Inflammatory macrophage (primary cell): ENCODE results near the gene CNTF.
"Not testable (repeated sequence)": the region's sequence is repeated elsewhere in the genome, so short reads cannot be mapped to it uniquely, and the experiment has no call there.

Experiments used
- DNase-seq, 2 donors: peaks; one replicate each; pipeline ENCODE4 v3.0.0-alpha.2; 2020 to 2022
- total RNA-seq, 18 experiments: gene quantifications; one replicate each; lab custom pipeline; 2026; ENCODE audit warnings: mixed read lengths in 6 of 18, inconsistent platforms in 2 of 18; lab: John Stamatoyannopoulos, UW

Gene CNTF, protein sequence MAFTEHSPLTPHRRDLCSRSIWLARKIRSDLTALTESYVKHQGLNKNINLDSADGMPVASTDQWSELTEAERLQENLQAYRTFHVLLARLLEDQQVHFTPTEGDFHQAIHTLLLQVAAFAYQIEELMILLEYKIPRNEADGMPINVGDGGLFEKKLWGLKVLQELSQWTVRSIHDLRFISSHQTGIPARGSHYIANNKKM
- total RNA-seq: 0.26 to 2.3 (median 0.61) reads per million in 18 experiments

GRCh38 chr11:58622344-58622743 lies at the start of gene CNTF:
CNTF (plus strand) TSS chr11:58622665; CDS start chr11:58622753, 88 bp downstream.
- DNase-seq: no peak

DNA sequence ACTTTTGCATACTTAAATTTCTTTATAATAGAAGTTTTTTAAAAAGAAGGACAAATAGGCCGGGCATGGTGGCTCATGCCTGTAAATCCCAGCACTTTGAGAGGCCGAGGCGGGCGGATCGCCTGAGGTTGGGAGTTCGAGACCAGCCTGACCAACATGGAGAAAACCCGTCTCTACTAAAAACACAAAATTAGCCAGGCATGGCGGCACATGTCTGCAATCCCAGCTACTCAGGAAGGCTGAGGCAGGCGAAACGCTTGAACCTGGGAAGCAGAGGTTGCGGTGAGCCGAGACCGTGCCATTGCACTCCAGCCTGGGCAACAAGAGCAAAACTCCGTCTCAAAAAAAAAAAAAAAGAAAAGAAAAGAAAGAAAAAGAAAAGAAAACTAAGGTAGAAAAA lies 49.6 kb upstream of the CNTF start:
- DNase-seq: not testable (repeated sequence)

GRCh38 chr11:58573451-58574104 lies 48.9 kb upstream of the CNTF start:
- DNase-seq: peak; percentile 85 to 96

- no peak for DNase-seq
These were observed 47.6 kb upstream of the CNTF start for GRCh38 chr11:58574881-58575280.

DNA sequence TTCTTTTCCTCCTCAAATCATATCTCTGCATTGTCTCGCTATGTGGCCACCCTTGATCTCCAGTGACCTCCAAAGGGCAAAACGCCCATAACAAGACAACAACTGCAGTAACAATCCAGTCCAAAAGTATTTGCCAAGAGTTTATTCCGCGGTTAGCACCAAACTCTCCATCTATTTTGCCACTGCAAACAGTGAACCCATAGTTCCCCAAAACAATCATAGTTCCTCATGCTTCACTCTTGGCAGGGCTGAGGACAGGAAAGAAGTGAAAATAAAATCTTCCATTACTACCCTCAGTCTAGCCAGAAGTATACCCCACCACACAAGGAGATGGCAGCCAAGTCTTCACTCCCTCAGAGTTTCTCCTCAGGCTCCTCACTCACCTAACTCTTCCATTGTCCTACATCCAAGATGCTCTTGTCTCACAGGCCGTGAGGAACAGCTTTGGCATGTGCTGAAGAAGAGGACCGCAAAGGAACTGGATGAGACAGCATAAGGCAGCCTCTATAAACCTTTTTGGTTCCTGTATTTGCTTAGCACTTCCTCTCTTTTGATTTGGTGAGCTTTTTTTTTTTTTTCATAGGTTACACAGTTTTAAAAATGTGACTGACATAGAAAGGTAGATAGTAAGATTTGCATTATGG lies 47.0 kb upstream of the CNTF start, which contains the start of gene LPXN:
Gene LPXN, minus strand, starts transcription at position 480 of the 644 bp plus-strand sequence. Its CDS starts 84 bp downstream, at position 396.
- DNase-seq: peak; percentile 87 to 91

- peak; percentile 7 to 21 for DNase-seq
These were observed 45.5 kb upstream of the CNTF start for GRCh38 chr11:58576887-58577471.

- DNase-seq: peak; percentile 61 to 78
These were observed 44.8 kb upstream of the CNTF start for GRCh38 chr11:58577555-58578135.

DNA sequence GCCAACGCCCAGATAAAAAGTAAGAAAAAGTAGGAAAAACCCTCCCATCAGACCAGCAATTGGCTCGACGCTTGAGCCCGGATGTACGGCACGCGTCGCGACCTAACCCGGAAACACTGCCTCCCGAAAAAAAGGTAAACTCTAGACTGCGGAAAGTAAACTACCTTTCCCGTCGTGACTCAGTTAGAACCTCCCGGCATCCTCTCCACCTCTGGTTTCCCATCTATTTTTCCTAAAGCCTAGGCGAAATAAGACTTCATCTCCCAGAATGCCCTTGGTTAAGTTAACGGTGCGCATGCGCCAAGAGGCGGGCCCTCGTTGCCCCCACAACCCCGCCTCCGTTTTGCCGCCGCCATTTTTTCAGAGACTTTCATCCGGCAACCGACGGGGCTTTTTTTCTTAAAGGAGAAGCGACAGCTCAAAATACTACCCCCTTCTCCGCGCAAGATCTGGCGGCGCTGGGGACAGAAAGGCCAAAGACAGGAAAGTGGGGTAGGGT lies 44.3 kb upstream of the CNTF start:
- DNase-seq: peak; percentile 98

GRCh38 chr11:58578635-58579191 lies 43.8 kb upstream of the CNTF start, which contains the start of gene ZFP91:
ZFP91 (plus strand) TSS chr11:58579063; CDS start chr11:58579282, 219 bp downstream.
- peak; percentile 98 for DNase-seq

DNA sequence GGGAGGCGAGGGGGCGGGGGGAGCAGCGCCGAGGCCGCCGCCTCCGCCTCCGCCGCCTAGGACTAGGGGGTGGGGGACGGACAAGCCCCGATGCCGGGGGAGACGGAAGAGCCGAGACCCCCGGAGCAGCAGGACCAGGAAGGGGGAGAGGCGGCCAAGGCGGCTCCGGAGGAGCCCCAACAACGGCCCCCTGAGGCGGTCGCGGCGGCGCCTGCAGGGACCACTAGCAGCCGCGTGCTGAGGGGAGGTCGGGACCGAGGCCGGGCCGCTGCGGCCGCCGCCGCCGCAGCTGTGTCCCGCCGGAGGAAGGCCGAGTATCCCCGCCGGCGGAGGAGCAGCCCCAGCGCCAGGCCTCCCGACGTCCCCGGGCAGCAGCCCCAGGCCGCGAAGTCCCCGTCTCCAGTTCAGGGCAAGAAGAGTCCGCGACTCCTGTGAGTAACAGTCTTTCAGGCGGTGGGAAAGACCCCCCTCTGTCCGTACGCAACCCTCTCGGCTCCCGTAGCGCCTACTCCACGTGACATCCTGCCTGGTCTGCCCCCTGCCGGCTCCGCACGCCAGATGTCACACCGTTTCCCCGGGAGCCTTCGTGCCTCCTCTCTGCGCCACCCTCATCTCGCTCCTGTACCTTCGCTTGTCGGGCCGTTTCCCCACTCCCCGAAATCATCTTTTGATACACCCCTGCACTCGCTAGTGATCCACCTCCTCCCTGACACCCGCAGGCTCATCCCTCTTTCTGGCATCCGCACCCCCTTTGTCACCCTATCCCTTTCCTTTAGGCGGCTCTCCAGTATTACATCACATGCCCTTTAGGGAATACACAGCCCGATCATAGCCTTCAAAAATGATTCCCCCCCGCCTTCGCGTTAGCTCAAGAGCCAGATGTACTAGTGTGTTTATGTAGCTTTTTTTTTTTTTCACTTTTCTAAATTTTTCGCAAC lies 43.0 kb upstream of the CNTF start:
- DNase-seq: peak; percentile 85 to 88

- no peak for DNase-seq
These were observed 42.2 kb upstream of the CNTF start for GRCh38 chr11:58580311-58580710.

DNA sequence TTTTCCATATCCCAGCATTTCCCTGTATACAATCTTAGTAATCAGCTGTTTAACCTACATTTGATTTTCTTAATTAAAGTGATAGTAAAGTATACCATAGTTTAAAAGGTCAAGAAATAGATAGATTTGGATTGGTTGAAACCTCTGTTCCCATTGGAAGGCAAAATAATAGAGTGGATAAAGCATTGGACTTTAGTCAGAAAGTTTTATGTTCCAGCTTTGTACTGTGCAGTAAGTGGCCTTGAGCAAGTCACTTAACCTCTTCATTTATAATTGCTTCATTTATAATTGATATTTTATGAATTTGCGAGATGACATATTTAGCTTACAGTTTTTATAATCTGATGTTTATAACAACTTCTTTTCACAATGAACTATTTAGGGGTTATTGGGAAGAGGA lies 40.0 kb upstream of the CNTF start:
- no peak for DNase-seq

- DNase-seq: peak in 1 of 2 donors; percentile 20
These were observed 35.5 kb upstream of the CNTF start for GRCh38 chr11:58586998-58587397.

GRCh38 chr11:58591659-58592058 lies 30.8 kb upstream of the CNTF start:
- no peak for DNase-seq

GRCh38 chr11:58592760-58593472 lies 29.5 kb upstream of the CNTF start:
- DNase-seq: no peak

- DNase-seq: no peak
These were observed 27.6 kb upstream of the CNTF start for GRCh38 chr11:58594826-58595225.

- DNase-seq: no peak
These were observed 25.8 kb upstream of the CNTF start for GRCh38 chr11:58596621-58597020.

- DNase-seq: no peak
These were observed 24.9 kb upstream of the CNTF start for GRCh38 chr11:58597486-58598144.

- DNase-seq: no peak
These were observed 22.0 kb upstream of the CNTF start for GRCh38 chr11:58600510-58600909.
